Neural cell (in vitro differentiated cells): ENCODE data around the gene FAM193A. TPM values are rescaled to one million over a fixed set of nuclear protein-coding genes. Genes with fewer than 3 reads are reported as not detected.

Source experiments
- H2AFZ ChIP-seq: fragments of 200-600, 300-800 bp; sonication (generic), shearing (Covaris generic); 2 replicates; pipeline ENCODE4 v1.6.0; 2014; ENCODE audit warnings: low read depth, mild to moderate bottlenecking, antibody characterized with exemption, low read length, moderate library complexity
- H3F3A ChIP-seq: fragments of 200-600 bp; shearing (Covaris generic); 2 replicates; pipeline ENCODE4 v1.6.1; 2016; ENCODE audit warnings: mild to moderate bottlenecking, moderate library complexity, mixed read lengths, antibody characterized with exemption, low read length; ENCODE audit not compliant: insufficient read depth, poor library complexity, severe bottlenecking
- H3K27ac ChIP-seq: fragments of 200-600, 300-800 bp; sonication (generic), shearing (Covaris generic); 2 replicates; pipeline ENCODE4 v1.5.1; 2014; ENCODE audit warnings: mild to moderate bottlenecking, low read length, moderate library complexity
- H3K27me3 ChIP-seq: fragments of 300-800, 200-600 bp; sonication (generic), shearing (Covaris generic); 2 replicates; pipeline ENCODE4 v1.6.0; 2014; ENCODE audit warnings: mild to moderate bottlenecking, low read depth, low read length, moderate library complexity; ENCODE audit not compliant: insufficient read depth
- H3K36me3 ChIP-seq: fragments of 300-800, 200-600 bp; sonication (generic), shearing (Covaris generic); 2 replicates; pipeline ENCODE4 v1.5.1; 2014; ENCODE audit warnings: mild to moderate bottlenecking, antibody characterized with exemption, low read length, moderate library complexity; ENCODE audit not compliant: insufficient read depth
- H3K4me2 ChIP-seq: fragments of 300-800, 200-600 bp; sonication (generic), shearing (Covaris generic); 2 replicates; pipeline ENCODE4 v1.6.0; 2014; ENCODE audit warnings: mild to moderate bottlenecking, low read length
- H3K4me3 ChIP-seq: fragments of 300-800, 200-600 bp; sonication (generic), shearing (Covaris generic); 2 replicates; pipeline ENCODE4 v1.5.1; 2014; ENCODE audit warnings: mild to moderate bottlenecking, low read length, moderate library complexity
- H3K79me2 ChIP-seq: fragments of 200-600 bp; shearing (Covaris generic); replicated peaks from 2 replicates; pipeline ENCODE4 v1.6.0; 2014; ENCODE audit warnings: mild to moderate bottlenecking, low read length, moderate library complexity; ENCODE audit not compliant: insufficient read depth
- H3K9ac ChIP-seq: fragments of 300-800, 200-600 bp; sonication (generic), shearing (Covaris generic); 2 replicates; pipeline ENCODE4 v1.6.1; 2016; ENCODE audit warnings: mild to moderate bottlenecking, low read length, mixed read lengths
- H3K9me2 ChIP-seq: fragments of 200-600 bp; shearing (Covaris generic); 2 replicates; pipeline ENCODE4 v1.6.1; 2016; ENCODE audit warnings: mild to moderate bottlenecking, low read length, mixed read lengths; ENCODE audit not compliant: insufficient read depth
- H3K9me3 ChIP-seq: fragments of 200-600, 300-800 bp; sonication (generic), shearing (Covaris generic); 2 replicates; pipeline ENCODE4 v1.6.1; 2016; ENCODE audit warnings: mild to moderate bottlenecking, mixed run types, low read length, moderate library complexity, mixed read lengths
- H4K20me1 ChIP-seq: fragments of 200-600 bp; shearing (Covaris generic); 2 replicates; pipeline ENCODE4 v1.6.1; 2016; ENCODE audit warnings: mild to moderate bottlenecking, mixed run types; ENCODE audit not compliant: insufficient read depth
- CTCF ChIP-seq: fragments of 450-650 bp; IDR thresholded peaks from 2 replicates; pipeline ENCODE4 v1.5.1; 2014; ENCODE audit warnings: antibody characterized with exemption, mild to moderate bottlenecking, moderate library complexity; ENCODE audit not compliant: poor library complexity, severe bottlenecking
- EP300 ChIP-seq: fragments of 450-650 bp; conservative IDR thresholded peaks from 2 replicates; pipeline ENCODE4 v1.6.1; 2014; ENCODE audit warnings: antibody characterized with exemption, mild to moderate bottlenecking, moderate library complexity; ENCODE audit not compliant: poor library complexity, severe bottlenecking
- EZH2 ChIP-seq: fragments of 200-600, 300-800 bp; shearing (Covaris generic), sonication (generic); IDR thresholded peaks from 2 replicates; pipeline ENCODE4 v1.6.1; 2014; ENCODE audit warnings: antibody characterized with exemption, low read length, borderline replicate concordance, mild to moderate bottlenecking; ENCODE audit not compliant: insufficient read depth, poor library complexity, severe bottlenecking
- MXI1 ChIP-seq: fragments of 450-650 bp; conservative IDR thresholded peaks from 2 replicates; pipeline ENCODE4 v1.6.1; 2014; ENCODE audit warnings: antibody characterized with exemption, mild to moderate bottlenecking; ENCODE audit not compliant: poor library complexity, severe bottlenecking
- POLR2AphosphoS5 ChIP-seq: IDR thresholded peaks from 2 replicates; pipeline ENCODE4 v1.6.1; 2012
- RAD21 ChIP-seq: fragments of 450-650 bp; conservative IDR thresholded peaks from 2 replicates; pipeline ENCODE4 v1.6.1; 2014; ENCODE audit warnings: antibody characterized with exemption, mild to moderate bottlenecking, moderate library complexity
- REST ChIP-seq: IDR thresholded peaks from 2 replicates; pipeline ENCODE4 v1.6.1; 2012; ENCODE audit warnings: borderline replicate concordance
- SMC3 ChIP-seq: fragments of 450-650 bp; conservative IDR thresholded peaks from 2 replicates; pipeline ENCODE4 v1.6.1; 2014; ENCODE audit warnings: antibody characterized with exemption, mild to moderate bottlenecking, moderate library complexity; ENCODE audit not compliant: poor library complexity
- TAF1 ChIP-seq: IDR thresholded peaks from 2 replicates; pipeline ENCODE4 v1.6.1; 2012; ENCODE audit warnings: low read depth
- polyA plus RNA-seq: library from polyadenylated mRNA; depleted of rRNA; stranded (reverse); fragments of >200 nt; gene quantifications from 2 replicates; pipeline ENCODE4 v1.2.3, GENCODE V29; 2014

Gene FAM193A
- polyA plus RNA-seq, 1 donor from 2014 or later = 11.6 TPM

GRCh38 chr4:2742823-2743517, 206.5 kb downstream of the FAM193A start:
- Histone ChIP-seq H3K36me3 (no peaks in the 10 kb centered on the region), H3K4me3 (no peak overlapping the region)
- no peak for TF ChIP-seq RAD21
- no peak for TF ChIP-seq POLR2AphosphoS5
- TF ChIP-seq EP300 = no peak
- no peak for TF ChIP-seq CTCF
- TF ChIP-seq EZH2 = no peak
- TF ChIP-seq MXI1 = no peak
- no peak for TF ChIP-seq REST
- no peak for TF ChIP-seq TAF1
- TF ChIP-seq SMC3 = no peak

GRCh38 chr4:2743518-2744445, 207.3 kb downstream of the FAM193A start:
- H3K27me3 ChIP-seq = no peaks in the 10 kb centered on the region
- H3K27ac ChIP-seq = no peak overlapping the region
- H4K20me1 ChIP-seq = no peaks in the 10 kb centered on the region
- H3K4me3 ChIP-seq = no peak overlapping the region
- no peaks in the 10 kb centered on the region for H3K9me3 ChIP-seq
- TF ChIP-seq EP300 (no peak), REST (no peak), MXI1 (no peak), POLR2AphosphoS5 (no peak), SMC3 (no peak), EZH2 (no peak), TAF1 (no peak), CTCF (no peak), RAD21 (no peak)
- no peak overlapping the region for H3K9ac ChIP-seq
- H3K9me2 ChIP-seq = no peaks in the 10 kb centered on the region
- H3K79me2 ChIP-seq = no peaks in the 10 kb centered on the region
- H3F3A ChIP-seq = no peaks in the 10 kb centered on the region
- no peak overlapping the region for H3K4me2 ChIP-seq
- H2AFZ ChIP-seq = no peak overlapping the region
- H3K36me3 ChIP-seq = no peaks in the 10 kb centered on the region

More at GRCh38 chr4:2742823-2743517, 206.5 kb downstream of the FAM193A start:
- Histone ChIP-seq H3K9ac (no peak overlapping the region), H3K27me3 (no peaks in the 10 kb centered on the region), H3K79me2 (no peaks in the 10 kb centered on the region), H3K9me2 (no peaks in the 10 kb centered on the region), H2AFZ (no peak overlapping the region), H3K4me2 (no peak overlapping the region), H3K9me3 (no peaks in the 10 kb centered on the region), H3K27ac (no peak overlapping the region), H4K20me1 (no peaks in the 10 kb centered on the region), H3F3A (no peaks in the 10 kb centered on the region)
